ENCODE results near the gene BAAT. TPM values are rescaled to one million over a fixed set of nuclear protein-coding genes. Genes with fewer than 3 reads are reported as not detected.

BAAT gene
- total and polyA plus RNA-seq, 2 of the 13 experiments (the other 11 are each of a cell fraction or from before 2014, with no cell fraction given), result 0.71 to 7.9 TPM

- no peak for TF ChIP-seq HNRNPH1 (optimal IDR thresholded peaks at IDR 0.05; ENCODE audit: low read depth, low read length)
These were observed 42.8 kb downstream of the BAAT start (continued) for GRCh38 chr9:101341958-101342357.

DNA sequence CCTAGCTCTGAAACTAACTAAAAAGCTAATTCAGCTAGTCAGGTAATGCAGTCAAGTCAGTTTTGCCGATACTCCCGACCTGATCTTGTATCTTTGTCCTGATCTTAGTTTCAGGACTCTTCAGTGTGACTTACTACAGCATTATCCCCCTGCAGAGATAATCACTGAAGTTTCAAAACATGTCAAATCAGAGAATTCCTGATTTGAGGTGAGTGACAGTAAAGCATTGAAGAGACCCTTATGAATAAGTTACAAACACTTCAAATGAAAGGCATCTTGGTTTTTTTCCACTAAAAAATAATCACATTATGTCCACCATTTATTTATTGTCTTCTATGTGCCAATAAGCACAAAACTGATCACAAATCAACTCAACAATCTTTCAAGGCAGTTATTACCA is 47.6 kb downstream of the BAAT start:
- BruUV-seq (replicated peaks), result no TSS peak
- H3K9me3 ChIP-seq (ENCODE audit: low read length), result no peaks in the 10 kb centered on the region
- in situ Hi-C loops (cut with HindIII; ENCODE audit: extremely low pct_ligation_motif_present, low pct_unique_long_range_greater_than_20kb), result no loop called here
- H3K27ac ChIP-seq (ENCODE audit: extremely low read length, insufficient read depth, low read length), result no peak overlapping the region
- POLR2A ChIA-PET, result no interaction called here
- FAIRE-seq, result no peak
- H3K9ac ChIP-seq (ENCODE audit: insufficient read depth, low read depth, low read length), result no peak overlapping the region
- no peak overlapping the region for H3K4me2 ChIP-seq (ENCODE audit: low read depth, low read length)
- H4K20me1 ChIP-seq (ENCODE audit: insufficient read depth, low read length), result no peaks in the 10 kb centered on the region
- H3K27me3 ChIP-seq (ENCODE audit: control insufficient read depth in 1 of 2, insufficient read depth in 2 of 2, low read length in 2 of 2), result no peaks in the 10 kb centered on the region
- no peaks in the 10 kb centered on the region for H3K36me3 ChIP-seq (replicated peaks in 1 of 2; ENCODE audit: control insufficient read depth in 1 of 2, insufficient read depth in 2 of 2, low read length in 2 of 2)
- no peaks in the 10 kb centered on the region for H3K79me2 ChIP-seq (ENCODE audit: insufficient read depth, low read length)
- intact Hi-C loops (cut with micrococcal nuclease; ENCODE audit: unreplicated experiment), result no loop called here
- no peak overlapping the region for H3K4me3 ChIP-seq (replicated peaks in 1 of 3; ENCODE audit: insufficient read depth in 1 of 3, low read depth in 2 of 3, low read length in 3 of 3)
- TF ChIP-seq KDM2A (CRISPR knock-in tag; IDR thresholded peaks at IDR 0.05; ENCODE audit: borderline replicate concordance, low read depth) (no peak), TAF1 (CRISPR knock-in tag; IDR thresholded peaks at IDR 0.05) (no peak), SMARCE1 (IDR thresholded peaks at IDR 0.05; ENCODE audit: borderline replicate concordance) (no peak), ZNF230 (CRISPR knock-in tag; IDR thresholded peaks at IDR 0.05) (no peak), ZNF224 (CRISPR knock-in tag; IDR thresholded peaks at IDR 0.05) (no peak), ZSCAN20 (CRISPR knock-in tag; IDR thresholded peaks at IDR 0.05; ENCODE audit: borderline replicate concordance) (no peak), MYNN (CRISPR knock-in tag; IDR thresholded peaks at IDR 0.05; ENCODE audit: low read depth) (no peak), FOXP4 (CRISPR knock-in tag; IDR thresholded peaks at IDR 0.05) (no peak), HOMEZ (CRISPR knock-in tag; IDR thresholded peaks at IDR 0.05; ENCODE audit: low read depth) (no peak), CREB1 (IDR thresholded peaks at IDR 0.05) (no peak), CREB1 (CRISPR knock-in tag; IDR thresholded peaks at IDR 0.05) (no peak), ZNF891 (CRISPR knock-in tag; IDR thresholded peaks at IDR 0.05) (no peak), ZBTB10 (CRISPR knock-in tag; IDR thresholded peaks at IDR 0.05; ENCODE audit: borderline replicate concordance) (no peak), MEIS1 (CRISPR knock-in tag; IDR thresholded peaks at IDR 0.05; ENCODE audit: borderline replicate concordance) (no peak), KMT2B (CRISPR knock-in tag; IDR thresholded peaks at IDR 0.05) (no peak)
- no peak overlapping the region for H2AFZ ChIP-seq (ENCODE audit: low read length)
- no peak for ATAC-seq
- no peak for DNase-seq (ENCODE audit: low spot score)
- CTCF ChIA-PET (ENCODE audit: low intra/inter-chr PET ratio, low total read pairs), result no interaction called here
- peaks cover 22% of the 10 kb centered on the region for H3K4me1 ChIP-seq (ENCODE audit: insufficient read depth, low read length)
- 99% methylated on average over 2 of the region's 2 CpGs for WGBS (ENCODE audit: low lambda C conversion rate)

Data from HepG2 (cell line).